OCI-LY3 (cell line): ENCODE results near the gene CCR7.

ENCODE experiments used
- H2AFZ ChIP-seq: fragments of 200-600, 300-600 bp; shearing (Covaris generic); 2 replicates; pipeline ENCODE4 v1.6.0; 2014; ENCODE audit warnings: antibody characterized with exemption, low read depth, low read length
- H3K27ac ChIP-seq: fragments of 200-600, 300-600 bp; sonication (generic); 2 replicates; pipeline ENCODE4 v1.5.1; 2014; ENCODE audit warnings: mild to moderate bottlenecking, low read length, moderate library complexity, mixed read lengths
- H3K27me3 ChIP-seq: fragments of 200-600, 300-600 bp; sonication (generic); 2 replicates; pipeline ENCODE4 v1.6.1; 2014; ENCODE audit warnings: low read depth, low read length, mixed read lengths
- H3K36me3 ChIP-seq: fragments of 200-600, 300-600 bp; sonication (generic); replicated peaks from 2 replicates; pipeline ENCODE3; 2014; ENCODE audit warnings: low read depth, low read length, mixed read lengths
- H3K4me1 ChIP-seq: fragments of 300-600, 200-600 bp; sonication (generic); 2 replicates; pipeline ENCODE4 v1.6.1; 2014; ENCODE audit warnings: low read length, mixed read lengths
- H3K4me2 ChIP-seq: fragments of 200-600, 300-600 bp; sonication (generic); 2 replicates; pipeline ENCODE4 v1.6.1; 2014; ENCODE audit warnings: low read length, mixed read lengths
- H3K4me3 ChIP-seq: fragments of 300-600, 200-600 bp; sonication (generic); 2 replicates; pipeline ENCODE4 v1.5.1; 2014; ENCODE audit warnings: antibody characterized with exemption, mild to moderate bottlenecking, low read length, moderate library complexity
- H3K79me2 ChIP-seq: fragments of 300-600, 200-600 bp; shearing (Covaris generic); 2 replicates; pipeline ENCODE4 v1.6.1; 2014; ENCODE audit warnings: mild to moderate bottlenecking, low read length, mixed read lengths
- H3K9ac ChIP-seq: fragments of 300-600, 200-600 bp; shearing (Covaris generic); 2 replicates; pipeline ENCODE4 v1.6.0; 2014; ENCODE audit warnings: mild to moderate bottlenecking, low read length, moderate library complexity
- H3K9me3 ChIP-seq: fragments of 200-600, 300-600 bp; shearing (Covaris generic); 2 replicates; pipeline ENCODE4 v1.6.1; 2014; ENCODE audit warnings: low read length, mixed read lengths; ENCODE audit not compliant: insufficient read depth
- H4K20me1 ChIP-seq: fragments of 200-600, 300-600 bp; sonication (generic); 2 replicates; pipeline ENCODE4 v1.6.1; 2016; ENCODE audit warnings: low read length, mixed read lengths; ENCODE audit not compliant: insufficient read depth
- CTCF ChIP-seq: fragments of 200-600, 300-600 bp; sonication (generic); IDR thresholded peaks from 2 replicates; pipeline ENCODE4 v1.5.1; 2014; ENCODE audit warnings: antibody characterized with exemption, low read length, low read depth
- EZH2phosphoT487 ChIP-seq: fragments of 200-600 bp; shearing (Covaris generic); IDR thresholded peaks from 2 replicates; pipeline ENCODE4 v1.6.1; 2018; ENCODE audit warnings: antibody characterized with exemption, mixed run types, low read depth

CCR7 gene

GRCh38 chr17:40555296-40556190 is 9.7 kb downstream of the CCR7 start:
- Histone ChIP-seq H3K4me2 (no peak overlapping the region), H3K27me3 (no peaks in the 10 kb centered on the region), H3K4me3 (no peak overlapping the region), H3K27ac (peak overlapping the region; percentile 99; the same call in 1 of the 2 replicates), H3K4me1 (peaks cover 88% of the 10 kb centered on the region), H2AFZ (no peak overlapping the region), H4K20me1 (peaks cover 85% of the 10 kb centered on the region), H3K9ac (no peak overlapping the region), H3K79me2 (peaks cover 58% of the 10 kb centered on the region), H3K36me3 (peaks cover 73% of the 10 kb centered on the region), H3K9me3 (no peaks in the 10 kb centered on the region)
- no peak for TF ChIP-seq EZH2phosphoT487
- TF ChIP-seq CTCF: no peak

GRCh38 chr17:40554646-40555295 is 10.5 kb downstream of the CCR7 start:
- no peak overlapping the region for H3K4me2 ChIP-seq
- no peak overlapping the region for H3K4me3 ChIP-seq
- H3K27ac ChIP-seq: peak overlapping the region; percentile 68
- peaks cover 77% of the 10 kb centered on the region for H4K20me1 ChIP-seq
- H3K9me3 ChIP-seq: no peaks in the 10 kb centered on the region
- H3K36me3 ChIP-seq: peaks cover 65% of the 10 kb centered on the region
- no peaks in the 10 kb centered on the region for H3K27me3 ChIP-seq
- peaks cover 50% of the 10 kb centered on the region for H3K79me2 ChIP-seq
- no peak overlapping the region for H3K9ac ChIP-seq
- TF ChIP-seq EZH2phosphoT487 (no peak), CTCF (no peak)
- peaks cover 88% of the 10 kb centered on the region for H3K4me1 ChIP-seq
- no peak overlapping the region for H2AFZ ChIP-seq

GRCh38 chr17:40553694-40554534 is 11.4 kb downstream of the CCR7 start:
- Histone ChIP-seq H2AFZ (no peak overlapping the region), H3K79me2 (peaks cover 41% of the 10 kb centered on the region), H3K4me1 (peaks cover 88% of the 10 kb centered on the region), H3K9me3 (no peaks in the 10 kb centered on the region), H3K27me3 (no peaks in the 10 kb centered on the region), H3K4me3 (no peak overlapping the region), H3K9ac (no peak overlapping the region), H3K27ac (peak overlapping the region; percentile 68), H3K36me3 (peaks cover 56% of the 10 kb centered on the region), H3K4me2 (no peak overlapping the region), H4K20me1 (peaks cover 69% of the 10 kb centered on the region)
- TF ChIP-seq EZH2phosphoT487 (no peak), CTCF (no peak)
